ACHN (cell line): Measurements from ENCODE around the gene FCGR3A.

ENCODE experiments used
- DNase-seq: peaks from one replicate; pipeline ENCODE4 v3.0.0-alpha.2; 2015
- in situ Hi-C: cut with HindIII; loops from 2 replicates; pipeline ENCODE4 v1.10.0; 2017; ENCODE audit warnings: low sequenced_read_pairs, low pct_ligation_motif_present, low pct_unique_long_range_greater_than_20kb

FCGR3A gene

DNA sequence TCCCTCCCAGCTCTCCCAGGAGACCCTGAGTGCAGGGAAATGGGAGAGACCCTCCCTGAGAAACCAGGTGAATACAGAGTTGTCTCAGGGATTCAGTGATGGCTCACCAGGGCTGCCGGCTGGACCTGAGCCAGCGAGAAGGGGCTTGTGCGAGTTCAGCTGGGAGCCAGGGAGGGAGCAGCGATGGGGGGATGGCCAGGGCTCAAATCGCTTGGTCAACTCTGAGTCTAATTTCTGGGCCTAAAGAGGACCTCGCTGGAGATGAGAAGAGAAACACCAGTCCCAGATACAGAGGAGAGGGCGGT lies 37.9 kb downstream of the FCGR3A start:
- no peak for DNase-seq
- in situ Hi-C loops: no loop called here

DNA sequence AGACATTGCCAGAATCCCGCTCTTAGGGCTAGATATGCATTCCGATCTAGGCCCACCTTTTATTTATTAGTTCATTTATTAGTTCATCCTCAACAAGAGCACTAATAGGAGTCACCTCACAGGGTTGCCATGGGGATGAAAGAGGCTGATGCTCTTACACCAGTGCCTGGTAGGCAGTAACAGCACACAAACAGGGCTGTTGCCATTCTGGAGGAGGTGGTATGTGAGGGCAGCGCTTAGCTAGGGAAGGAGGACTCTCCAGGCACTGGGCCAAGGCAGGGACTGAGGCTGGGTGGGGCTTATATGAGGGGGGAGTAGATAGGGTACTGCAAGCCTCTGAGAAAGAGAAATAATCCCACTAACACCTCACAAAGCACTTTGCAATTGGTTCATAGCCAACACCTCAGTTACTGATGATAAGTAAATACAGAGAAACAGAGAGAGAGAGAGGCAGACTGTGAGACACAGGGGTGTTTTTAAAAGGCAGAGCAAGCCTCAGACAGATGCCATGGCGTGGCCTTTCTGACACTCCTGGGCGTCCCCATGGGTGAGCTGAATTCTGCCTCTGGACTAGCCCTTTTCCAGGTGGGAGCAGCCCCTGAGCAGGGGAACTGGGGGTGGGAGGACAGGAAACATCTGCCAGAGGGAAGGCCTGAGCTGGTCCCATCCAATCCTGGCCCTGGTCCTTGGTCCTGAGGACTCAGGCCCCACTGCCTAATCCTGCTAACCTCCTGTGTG lies 38.4 kb downstream of the FCGR3A start:
- DNase-seq: no peak
- in situ Hi-C loops: no loop called here

DNA sequence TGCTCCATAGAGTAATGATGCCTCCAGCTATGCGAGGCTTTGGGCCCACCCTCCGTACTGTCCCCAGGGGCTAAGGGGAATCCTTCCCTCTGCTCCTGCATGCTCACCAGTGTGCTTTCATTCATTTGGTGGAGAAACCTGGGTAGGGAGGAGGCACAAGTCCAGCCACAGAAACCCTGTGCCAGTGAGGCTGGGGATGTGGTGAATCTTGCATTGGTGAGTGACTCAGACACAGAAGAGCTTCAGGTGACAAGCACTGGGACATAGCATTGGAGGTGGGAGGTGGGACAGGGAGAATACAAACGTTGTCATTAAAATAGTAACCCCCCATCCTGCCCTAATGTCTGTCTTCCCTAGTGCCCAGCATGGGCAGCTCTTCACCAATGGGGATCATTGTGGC lies 39.1 kb downstream of the FCGR3A start:
- in situ Hi-C loops: no loop called here
- no peak for DNase-seq

DNA sequence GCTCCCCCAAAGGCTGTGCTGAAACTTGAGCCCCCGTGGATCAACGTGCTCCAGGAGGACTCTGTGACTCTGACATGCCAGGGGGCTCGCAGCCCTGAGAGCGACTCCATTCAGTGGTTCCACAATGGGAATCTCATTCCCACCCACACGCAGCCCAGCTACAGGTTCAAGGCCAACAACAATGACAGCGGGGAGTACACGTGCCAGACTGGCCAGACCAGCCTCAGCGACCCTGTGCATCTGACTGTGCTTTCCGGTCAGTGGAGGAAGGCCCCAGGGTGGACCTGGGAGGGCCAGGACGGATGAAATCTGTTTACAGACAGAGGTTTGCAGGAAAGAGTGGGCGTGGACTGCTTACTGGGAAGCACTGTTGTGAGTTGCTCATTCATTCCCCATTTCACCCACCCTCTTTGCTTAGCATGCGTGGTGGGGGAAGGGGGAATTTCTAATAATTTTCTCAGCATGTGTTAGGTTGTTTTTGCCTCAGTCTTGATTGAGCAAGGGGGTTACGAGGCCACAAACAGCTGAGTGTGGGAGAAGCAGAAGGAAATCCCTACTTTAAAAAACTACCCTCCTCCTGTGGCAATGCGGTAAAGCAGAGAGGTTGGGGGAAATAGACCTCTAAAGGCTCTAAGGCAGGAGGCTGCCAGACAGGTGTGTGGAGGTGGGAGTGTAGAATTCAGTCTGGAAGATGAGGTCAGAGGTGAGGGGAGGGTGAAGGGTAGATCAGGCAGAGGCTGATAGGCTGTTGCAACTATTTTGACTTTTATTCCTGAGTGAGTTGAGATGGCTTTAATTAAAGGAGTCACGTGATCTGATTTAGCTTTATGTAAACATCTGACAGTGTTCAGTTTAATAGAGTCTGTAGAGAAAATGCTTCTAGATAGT lies 43.0 kb downstream of the FCGR3A start:
- in situ Hi-C loops: no loop called here
- no peak for DNase-seq

DNA sequence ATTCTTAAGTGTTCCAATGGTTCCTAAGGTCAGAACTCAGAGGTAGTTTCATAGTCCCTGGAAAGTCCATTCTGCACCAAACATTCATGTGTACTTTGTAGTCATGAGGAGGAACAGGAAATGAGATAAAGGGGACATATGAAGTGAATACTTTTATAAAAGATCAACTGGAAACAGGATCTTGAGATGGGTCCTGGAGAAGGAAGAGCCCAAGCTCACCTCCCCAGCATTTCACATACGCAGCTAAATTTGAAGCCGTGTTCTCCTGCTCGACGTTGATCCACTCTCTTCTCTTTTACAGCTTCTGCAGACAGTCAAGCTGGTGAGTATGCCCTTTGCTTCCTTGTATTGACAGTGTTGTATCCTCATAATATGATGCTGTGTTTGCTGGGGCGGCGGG lies 43.9 kb downstream of the FCGR3A start:
- in situ Hi-C loops: no loop called here

DNA sequence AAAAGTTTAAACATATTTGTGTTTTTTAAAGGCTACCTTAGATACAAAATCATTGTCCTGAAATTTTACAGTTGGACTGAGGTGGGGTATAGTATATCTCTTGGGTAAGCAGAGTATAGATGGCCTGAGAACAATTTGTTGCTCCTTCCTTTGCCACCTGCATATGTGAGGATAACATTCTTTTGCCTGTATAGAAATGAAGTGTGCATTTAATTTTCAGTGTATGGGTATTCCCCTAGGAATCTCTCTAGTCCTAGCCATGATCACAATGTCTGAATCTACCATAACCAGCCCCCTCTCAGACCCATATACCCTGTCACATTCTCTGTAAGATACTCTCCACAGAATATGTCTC lies 46.2 kb downstream of the FCGR3A start:
- in situ Hi-C loops: no loop called here

More for the DNA sequence above, 43.9 kb downstream of the FCGR3A start:
- DNase-seq: no peak

DNA sequence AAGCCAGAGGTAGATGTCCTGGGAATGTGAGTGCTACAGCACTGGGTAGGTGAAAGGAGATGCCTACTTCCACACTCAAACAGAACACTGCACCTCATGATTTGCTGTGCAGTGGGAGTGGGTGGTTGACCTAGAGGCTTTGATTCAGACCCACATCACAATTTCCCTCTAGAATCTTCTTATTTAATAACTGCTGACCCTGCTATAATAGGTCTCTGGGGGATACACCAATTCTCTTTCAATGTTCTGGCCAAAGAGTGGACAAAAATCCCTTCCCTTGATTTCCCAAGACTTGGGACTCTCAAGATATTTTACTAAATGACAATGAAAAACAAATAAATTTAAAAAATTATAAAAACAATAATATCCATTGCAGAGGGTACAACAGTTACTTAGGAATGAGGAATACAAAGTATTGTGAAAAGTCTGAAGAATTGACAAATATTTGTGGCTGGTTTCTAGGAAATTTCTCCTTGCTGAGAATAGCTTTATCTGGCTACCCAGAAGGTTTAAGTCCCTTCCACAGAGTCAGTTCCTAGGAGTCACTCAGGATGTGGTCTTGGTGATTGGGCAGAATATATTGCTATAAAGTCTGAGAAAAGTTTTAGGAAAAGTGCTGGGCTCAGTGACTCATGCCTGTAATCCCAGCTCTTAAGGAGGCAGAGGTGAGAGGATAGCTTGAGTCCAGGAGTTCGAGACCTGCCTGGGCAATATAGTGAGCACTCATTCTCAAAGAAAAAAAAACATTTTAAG lies 46.8 kb downstream of the FCGR3A start:
- no peak for DNase-seq
- in situ Hi-C loops: no loop called here

More for the DNA sequence above, 46.2 kb downstream of the FCGR3A start:
- no peak for DNase-seq

DNA sequence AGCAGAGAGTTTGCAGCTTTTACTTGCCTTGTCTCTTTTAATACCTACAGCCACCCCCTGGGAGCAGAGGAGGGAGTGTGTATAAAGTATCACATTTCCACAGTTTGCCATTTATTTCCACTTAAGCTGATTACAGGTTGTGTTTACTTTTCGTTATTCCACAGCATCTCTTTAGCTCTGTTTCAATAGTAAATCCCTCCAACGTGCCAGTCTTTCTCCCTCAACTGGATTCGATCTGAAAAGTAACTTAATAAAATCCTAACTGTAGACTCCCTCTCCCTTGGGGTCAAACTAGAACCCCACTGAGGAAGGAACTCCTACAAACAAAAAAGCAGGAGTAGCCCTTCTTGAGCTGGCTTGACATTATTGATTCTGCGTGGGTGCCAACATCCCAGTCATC lies 47.4 kb downstream of the FCGR3A start:
- no peak for DNase-seq
- in situ Hi-C loops: no loop called here

DNA sequence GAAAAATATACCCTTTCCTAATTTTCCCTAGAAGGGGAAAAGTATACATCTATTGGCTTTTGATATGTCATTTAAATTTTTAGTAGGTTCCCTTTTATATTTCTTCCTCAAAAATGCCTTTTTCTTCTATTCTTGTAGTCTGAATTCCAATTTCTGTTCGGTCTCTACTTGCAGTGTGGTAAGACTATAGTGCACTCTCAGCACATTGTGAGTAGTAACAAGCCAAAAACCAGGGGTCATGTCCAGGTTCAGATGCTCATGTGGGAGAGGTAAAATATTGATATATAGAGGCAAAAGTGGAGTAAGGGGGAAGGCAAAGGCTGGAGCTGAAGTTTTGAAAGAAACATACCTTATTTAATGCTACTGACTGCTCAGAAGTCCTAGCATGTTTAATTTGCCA lies 48.4 kb downstream of the FCGR3A start:
- in situ Hi-C loops: no loop called here
- DNase-seq: no peak

DNA sequence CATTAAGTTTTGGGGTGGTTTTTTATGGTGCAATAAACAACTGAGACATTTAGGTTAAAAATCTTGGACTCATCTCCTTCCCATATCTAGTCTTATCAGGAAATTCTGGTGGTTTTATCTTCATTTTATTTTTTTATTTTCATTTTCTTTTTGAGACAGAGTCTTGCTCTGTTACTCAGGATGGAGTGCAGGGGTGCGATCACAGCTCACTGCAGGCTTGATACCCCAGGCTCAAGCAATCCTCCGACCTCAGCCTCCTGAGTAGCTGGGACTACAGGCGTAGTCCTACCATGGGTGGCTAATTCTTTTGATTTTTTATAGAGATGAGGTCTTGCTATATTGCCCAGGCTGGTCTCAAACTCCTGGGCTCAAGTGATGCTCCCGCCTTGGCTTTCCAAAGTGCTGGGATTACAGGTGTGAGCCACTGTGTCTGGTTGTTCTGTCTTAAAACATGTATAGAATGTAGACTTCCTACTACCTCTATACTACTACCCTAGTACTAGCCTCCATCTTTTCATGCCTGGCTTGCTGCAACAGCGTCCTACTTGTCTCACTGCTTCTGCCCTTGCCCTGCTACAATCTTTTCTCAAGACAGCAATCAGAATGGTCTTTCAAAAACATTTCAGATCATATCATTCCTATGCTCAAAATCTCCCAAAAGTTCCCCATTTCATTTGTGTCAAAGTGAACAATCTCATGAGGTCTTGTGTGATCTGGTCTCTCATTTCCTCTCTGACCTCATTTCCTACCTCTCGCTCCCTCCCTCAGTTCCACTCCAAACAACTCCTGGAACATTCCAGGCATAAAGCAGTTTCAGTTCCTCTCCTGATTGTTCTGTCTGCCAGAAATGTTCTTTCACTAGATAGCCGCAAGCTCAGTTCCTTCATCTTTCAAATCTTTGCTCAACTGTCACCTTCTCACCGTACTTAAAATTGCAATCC lies 50.2 kb downstream of the FCGR3A start:
- in situ Hi-C loops: no loop called here

DNA sequence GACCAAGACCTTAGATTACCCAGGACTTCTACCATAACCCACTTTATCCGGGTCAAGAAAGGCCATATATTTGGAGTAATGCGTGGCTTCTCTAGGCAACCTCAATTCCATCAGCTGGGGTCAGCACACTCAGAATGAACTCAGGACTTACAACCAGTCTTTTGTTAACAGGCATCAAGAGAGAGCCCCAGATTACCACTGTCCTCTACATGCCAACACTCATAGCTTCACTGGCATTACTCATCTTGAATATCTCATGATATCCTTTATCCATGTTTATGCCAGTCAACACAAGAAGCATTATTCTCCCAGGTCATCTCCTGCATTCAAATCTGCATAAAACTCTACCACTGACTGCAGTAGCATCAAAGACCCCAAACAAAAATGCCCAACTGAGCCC lies 51.0 kb downstream of the FCGR3A start:
- DNase-seq: no peak
- in situ Hi-C loops: no loop called here

More for the DNA sequence above, 50.2 kb downstream of the FCGR3A start:
- DNase-seq: no peak

DNA sequence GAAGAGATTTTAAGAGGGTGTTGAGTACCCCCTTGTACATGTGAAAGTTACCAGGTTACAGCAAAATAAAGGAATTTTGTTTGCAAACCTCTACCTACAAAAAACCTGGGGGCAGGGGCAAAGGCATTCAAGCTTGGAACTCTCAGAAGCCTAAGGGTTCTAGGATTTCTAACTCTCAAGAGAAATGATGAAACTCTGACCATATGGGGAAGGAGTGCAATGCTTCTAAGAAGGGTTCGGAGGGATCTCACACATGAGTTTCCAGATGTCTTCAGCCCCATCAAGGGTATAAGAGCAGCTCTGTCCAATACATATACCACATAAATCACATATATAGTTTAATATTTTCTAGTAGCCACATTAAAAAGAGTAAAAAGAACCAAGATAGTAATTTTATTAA lies 51.7 kb downstream of the FCGR3A start:
- DNase-seq: no peak
- in situ Hi-C loops: no loop called here

DNA sequence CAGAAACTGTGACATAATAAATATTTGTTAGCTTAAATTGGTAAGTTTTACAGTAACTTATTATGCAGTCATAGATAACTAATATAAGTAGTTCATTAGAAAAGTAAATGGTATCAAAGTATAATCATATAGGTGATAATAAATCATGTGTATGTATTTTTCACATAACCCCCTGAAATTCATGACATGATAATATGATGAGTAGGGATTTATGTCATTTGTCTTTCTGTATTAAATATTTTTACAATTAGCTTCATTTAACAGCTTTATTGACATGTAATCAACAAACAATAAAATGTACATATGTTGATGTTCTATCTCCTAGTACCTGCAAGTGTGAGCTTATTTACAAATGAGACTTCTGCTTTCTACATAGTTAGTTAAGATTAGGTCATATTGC lies 54.1 kb downstream of the FCGR3A start:
- in situ Hi-C loops: no loop called here
- no peak for DNase-seq

DNA sequence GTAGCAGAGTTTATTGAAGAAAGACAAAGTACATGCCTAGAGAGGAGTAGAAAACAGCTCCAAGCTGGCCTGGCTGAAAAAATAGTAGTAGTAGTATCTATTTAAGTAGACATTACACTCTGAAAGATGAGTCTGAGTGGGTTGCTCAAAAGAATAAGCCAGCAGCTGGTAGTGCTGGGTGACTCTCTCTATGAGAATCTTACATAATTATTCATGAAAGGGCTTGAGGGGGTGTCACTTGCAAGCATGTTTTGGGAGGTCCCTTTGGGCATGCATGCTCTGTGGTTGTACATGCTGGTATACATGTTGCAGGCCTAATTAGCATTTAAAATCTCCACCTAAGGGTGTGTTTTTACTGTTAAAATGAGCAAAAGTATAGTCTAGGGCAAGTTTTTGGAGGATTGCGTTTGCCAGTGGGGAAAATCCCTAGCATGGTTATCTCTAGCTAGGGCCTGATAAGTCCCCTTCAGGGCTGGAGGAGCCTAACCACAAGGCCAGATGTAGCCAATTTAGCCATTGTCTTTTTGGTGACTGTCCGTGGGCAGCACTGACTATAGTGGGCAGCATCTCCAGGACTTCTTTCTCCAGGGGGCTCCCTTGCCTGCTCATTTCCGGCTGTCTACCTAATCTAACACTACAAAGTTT lies 55.4 kb downstream of the FCGR3A start:
- in situ Hi-C loops: no loop called here
- no peak for DNase-seq

DNA sequence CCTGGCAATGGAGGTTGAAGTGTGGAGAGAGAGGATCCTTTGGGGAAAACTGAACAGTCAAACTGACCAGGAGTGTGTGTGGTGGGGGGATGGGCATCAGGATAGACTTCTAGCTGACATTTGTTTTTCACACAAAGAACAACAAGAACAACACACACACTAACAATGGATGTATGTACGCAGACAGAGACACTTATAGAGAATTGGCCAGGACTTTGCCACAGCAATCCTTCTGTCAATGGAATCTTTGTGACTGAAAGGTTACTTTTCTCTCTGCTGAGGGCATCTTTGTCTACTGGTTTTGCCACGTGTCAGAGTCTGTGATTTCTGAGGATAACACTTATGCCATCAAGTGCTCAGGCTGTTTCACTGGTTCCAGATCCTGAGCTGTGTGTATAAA lies 56.8 kb downstream of the FCGR3A start:
- DNase-seq: no peak
- in situ Hi-C loops: no loop called here
